NB4 (cell line): ENCODE measurements around the gene SDK2.

Source experiments
- DNase-seq: peaks from one replicate; pipeline ENCODE4 v3.0.0; 2010; ENCODE audit warnings: low read depth
- H3K4me3 ChIP-seq: one replicate; pipeline ENCODE4 v1.5.1; 2011; ENCODE audit warnings: mild to moderate bottlenecking, low read depth, low read length, moderate library complexity
- CTCF ChIP-seq: IDR thresholded peaks from one replicate; pipeline ENCODE4 v1.5.1; 2012; ENCODE audit warnings: low read depth, low read length
- MAX ChIP-seq: IDR thresholded peaks from 2 replicates; pipeline ENCODE4 v1.6.1; 2011; ENCODE audit warnings: low read depth, low read length
- MYC ChIP-seq: IDR thresholded peaks from 2 replicates; pipeline ENCODE4 v1.6.1; 2011; ENCODE audit warnings: low read depth, low read length
- POLR2A ChIP-seq: IDR thresholded peaks from 2 replicates; pipeline ENCODE4 v1.6.1; 2011; ENCODE audit warnings: mild to moderate bottlenecking; ENCODE audit not compliant: insufficient read length; ENCODE audit errors: extremely low read depth

The SDK2 gene

GRCh38 chr17:73340093-73340596 lies 304.1 kb downstream of the SDK2 start:
- TF ChIP-seq MAX (peak; percentile 33; the same call in 1 of the 2 replicates), CTCF (peak; percentile 19), POLR2A (no peak), MYC (peak; percentile 58)
- H3K4me3 ChIP-seq = no peak overlapping the region
- peak; percentile 93 for DNase-seq

- DNase-seq = no peak
- no peak overlapping the region for H3K4me3 ChIP-seq
- TF ChIP-seq CTCF = no peak
- TF ChIP-seq POLR2A = no peak
- no peak for TF ChIP-seq MYC
- no peak for TF ChIP-seq MAX
Measured at GRCh38 chr17:73338566-73339197, 305.6 kb downstream of the SDK2 start.

GRCh38 chr17:73338050-73338521 lies 306.2 kb downstream of the SDK2 start:
- no peak for DNase-seq
- TF ChIP-seq POLR2A (no peak), MYC (no peak), CTCF (no peak), MAX (no peak)
- H3K4me3 ChIP-seq = no peak overlapping the region

GRCh38 chr17:73337330-73337710 lies 306.9 kb downstream of the SDK2 start:
- DNase-seq = no peak
- TF ChIP-seq POLR2A (no peak), CTCF (no peak), MAX (no peak), MYC (no peak)
- H3K4me3 ChIP-seq = no peak overlapping the region

GRCh38 chr17:73336408-73337329 lies 307.6 kb downstream of the SDK2 start:
- no peak for DNase-seq
- TF ChIP-seq CTCF (no peak), MAX (no peak), POLR2A (no peak)
- H3K4me3 ChIP-seq = no peak overlapping the region
